Islet precursor cell (in vitro differentiated cells): ENCODE data around the gene NACC2.
"Not testable (repeated sequence)": the region's sequence is repeated elsewhere in the genome, so short reads cannot be mapped to it uniquely, and the experiment has no call there.

Experiments
- DNase-seq: peaks from one replicate; pipeline ENCODE4 v3.0.0-alpha.2; 2018

The NACC2 gene

DNA sequence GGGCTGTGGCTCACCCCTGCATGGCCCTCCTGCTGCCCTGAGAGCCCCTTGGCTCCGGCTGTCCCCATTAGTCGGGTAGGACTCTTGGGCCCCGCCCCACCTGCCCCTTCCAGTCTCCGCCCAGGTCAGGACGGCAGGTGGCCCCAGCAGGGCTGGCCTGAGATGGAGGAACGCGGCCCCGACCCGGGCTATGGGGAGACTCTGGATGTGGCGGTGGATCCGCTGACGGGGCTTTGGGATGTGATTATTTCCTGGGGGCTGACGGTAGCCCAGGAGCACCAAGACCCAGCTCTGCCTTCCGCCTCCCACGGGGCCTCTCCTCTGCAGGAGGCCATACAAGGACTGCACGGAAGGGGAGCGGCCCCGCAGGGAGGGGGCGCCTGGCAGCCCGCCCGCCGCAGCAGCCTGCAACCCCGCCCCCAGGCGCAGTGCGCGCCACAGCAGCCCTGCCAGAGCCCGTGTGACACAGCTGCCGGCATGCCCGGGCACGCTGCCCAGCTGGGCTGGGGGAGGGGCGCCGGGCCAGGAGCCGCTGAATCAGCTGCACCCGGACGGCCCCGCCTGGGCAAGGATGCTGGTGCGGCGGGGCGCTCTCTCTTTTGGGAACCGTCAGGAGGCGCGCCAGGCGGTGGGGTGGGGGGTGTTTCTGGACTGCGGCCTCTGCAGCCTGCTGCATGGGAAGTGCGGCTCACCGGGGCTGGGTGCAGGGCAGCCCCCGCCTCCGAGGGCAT is 14.4 kb upstream of the NACC2 start:
- DNase-seq: peak; percentile 95

DNA sequence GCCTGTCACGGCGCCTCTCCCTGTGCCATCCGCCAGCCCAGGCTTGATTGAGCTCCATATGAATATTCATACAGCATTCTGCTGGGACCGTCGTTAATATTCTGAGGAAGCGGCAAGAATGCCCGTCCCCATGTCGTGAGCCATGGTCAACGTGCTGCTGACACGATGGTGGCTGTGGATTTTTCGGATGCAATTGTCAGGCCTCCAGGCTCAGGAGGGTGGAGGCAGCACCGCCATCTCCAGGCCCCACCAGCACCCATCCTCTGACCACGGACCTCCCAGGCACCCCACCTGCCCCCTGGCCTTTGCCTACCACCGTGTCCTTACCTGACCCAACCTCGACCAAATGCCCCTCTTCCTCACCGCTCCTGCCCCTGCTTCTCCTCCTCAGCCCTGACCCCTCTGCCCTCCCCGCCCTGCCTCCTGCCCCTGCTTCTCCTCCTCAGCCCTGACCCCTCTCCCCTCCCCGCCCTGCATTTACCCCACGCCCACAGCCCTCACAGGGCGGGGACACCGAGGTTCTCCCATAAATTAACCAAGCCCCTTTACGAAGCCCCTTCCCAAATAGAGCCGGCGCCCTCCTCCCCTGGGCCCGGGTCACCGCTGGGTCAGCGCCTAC is 13.7 kb upstream of the NACC2 start:
- no peak for DNase-seq

DNA sequence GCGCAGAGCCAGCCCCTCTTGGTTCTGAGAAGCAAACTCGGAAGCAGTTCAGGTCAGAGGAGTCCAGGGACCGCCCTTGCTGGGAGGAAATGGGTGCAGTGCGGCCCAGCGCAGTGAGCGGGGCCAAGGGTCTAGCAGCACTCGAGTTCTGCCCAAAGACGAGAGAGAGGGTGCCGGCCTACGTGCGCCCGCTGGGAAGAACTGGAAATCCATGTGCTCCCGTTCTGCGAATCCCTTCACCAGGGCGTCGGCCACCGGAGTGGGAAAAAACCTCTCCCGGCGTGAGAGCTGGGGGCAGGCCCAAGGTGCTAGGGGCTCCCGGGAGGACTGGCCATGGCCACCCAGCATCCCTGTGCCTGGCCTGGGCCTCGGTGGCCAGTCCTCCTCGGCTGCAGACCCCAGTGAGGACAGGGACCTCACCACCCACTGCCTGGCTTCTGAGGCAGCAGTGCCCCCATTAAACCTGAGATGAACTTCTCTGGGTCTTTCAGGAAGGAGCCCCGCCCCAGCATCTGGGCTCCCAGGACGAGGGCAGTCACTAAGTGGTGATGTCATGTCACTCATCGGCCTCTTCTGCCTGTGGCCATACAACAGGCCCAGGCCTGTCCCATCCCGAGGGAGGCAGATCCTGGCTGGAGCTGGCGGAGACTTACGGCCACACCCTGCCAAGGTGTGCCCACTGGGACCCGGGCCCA is 13.0 kb upstream of the NACC2 start:
- DNase-seq: peak; percentile 82

DNA sequence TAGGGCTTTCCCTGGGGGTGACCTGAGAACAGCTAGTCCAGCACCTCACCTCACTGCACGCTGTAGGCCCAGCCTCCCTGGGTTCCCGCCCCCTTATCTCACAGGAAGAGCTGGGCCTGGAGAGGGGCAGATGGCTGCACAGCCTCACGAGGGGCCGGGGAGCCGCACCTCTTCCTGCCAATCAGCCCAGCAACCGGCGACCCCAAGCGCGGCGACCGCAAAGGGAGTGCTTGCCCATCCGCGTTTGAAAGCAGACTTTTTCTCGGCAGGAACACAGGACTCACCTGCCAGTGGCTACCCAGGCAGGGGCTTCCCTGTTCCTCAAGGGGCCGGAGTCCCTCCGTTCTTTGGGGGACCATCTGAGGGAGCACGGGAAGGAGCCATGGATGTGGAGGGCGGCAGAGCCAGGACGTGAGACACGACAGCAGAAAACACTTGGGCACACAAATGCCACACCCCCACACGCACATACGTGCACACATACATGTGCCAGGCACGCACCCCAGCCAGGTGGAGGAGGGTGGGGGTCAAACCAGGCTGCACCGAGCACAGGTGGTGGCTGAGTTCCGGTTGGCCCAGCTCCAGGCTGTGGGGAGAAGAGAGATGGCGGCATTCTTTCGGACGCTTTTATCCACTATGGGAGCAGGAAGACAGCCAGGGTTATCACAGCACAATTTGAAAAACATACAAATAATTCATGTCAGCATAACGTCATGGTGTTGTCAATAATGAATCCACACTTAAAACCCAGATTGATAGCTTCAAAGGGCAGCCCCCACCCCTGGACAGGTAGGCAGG is 12.3 kb upstream of the NACC2 start:
- no peak for DNase-seq

DNA sequence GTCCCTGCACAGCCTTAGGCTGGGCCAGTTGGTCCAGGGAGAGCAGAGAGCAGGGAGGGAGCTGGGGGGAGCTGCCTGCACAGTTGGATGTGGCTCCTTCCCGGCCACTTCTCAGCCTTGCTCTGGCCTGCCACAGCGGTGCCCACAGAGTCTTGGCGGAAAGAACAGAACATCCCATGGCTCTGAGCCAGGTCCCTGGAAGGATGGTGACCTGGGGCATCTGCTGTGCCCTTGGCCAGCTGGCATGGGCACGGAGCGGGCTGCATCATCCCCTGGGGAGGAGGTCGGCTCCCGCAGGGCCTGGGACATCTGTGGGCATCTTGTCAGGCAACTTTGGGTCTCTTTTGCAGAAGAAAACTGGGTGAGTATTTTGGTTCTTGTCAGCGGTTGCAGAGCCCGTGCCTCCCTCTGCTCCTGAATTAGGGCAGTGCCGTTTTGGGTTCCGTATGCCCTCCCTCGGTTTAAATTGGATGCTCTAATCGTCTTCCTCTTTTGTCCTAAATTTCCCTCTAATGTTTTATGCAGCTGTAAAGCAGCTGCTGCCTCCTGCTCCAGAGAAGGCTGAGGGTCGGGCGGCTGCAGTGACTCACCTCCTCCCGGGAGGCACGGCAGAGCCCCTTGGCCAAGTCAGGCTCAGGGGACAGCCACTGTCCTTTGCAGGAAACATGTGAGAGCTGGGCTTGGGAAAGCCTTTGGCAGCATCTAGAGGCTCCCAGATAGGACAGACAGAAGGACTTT is 10.5 kb upstream of the NACC2 start:
- DNase-seq: peak; percentile 82

DNA sequence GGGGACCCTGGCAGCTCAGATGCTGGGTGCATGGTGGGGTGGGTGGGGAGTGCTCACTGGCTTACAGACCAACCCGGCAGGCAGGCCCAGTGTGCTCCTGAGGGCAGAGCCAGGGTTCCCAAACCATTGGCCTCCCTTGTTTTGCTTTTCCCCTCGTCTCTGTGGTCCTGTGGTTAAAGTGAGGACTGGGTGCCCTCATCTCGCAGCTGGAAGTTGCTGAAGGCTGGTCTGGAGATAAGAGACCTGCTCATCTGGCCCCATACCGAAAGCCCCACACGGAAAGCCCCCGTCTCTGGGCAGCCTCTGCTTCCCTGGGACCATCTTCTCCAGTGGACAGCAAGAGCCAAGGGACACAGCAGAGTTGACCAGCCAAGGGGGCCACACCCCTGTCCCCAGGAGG is 9.8 kb upstream of the NACC2 start:
- no peak for DNase-seq

DNA sequence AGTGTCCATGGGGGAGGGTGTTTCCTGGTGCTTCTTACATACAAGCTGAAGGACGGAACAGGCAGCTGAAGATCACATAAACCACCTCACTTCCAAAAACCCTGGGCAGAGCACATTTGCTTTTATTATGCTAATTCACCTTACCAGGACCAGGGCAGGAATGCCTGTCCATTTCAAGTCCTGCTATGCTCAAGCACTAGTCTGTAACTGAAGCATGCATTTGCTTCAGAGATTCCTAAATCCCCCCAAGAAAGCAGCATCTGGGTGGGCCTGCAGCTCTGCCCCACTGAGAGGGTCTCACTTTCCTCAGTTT is 9.4 kb upstream of the NACC2 start:
- no peak for DNase-seq

DNA sequence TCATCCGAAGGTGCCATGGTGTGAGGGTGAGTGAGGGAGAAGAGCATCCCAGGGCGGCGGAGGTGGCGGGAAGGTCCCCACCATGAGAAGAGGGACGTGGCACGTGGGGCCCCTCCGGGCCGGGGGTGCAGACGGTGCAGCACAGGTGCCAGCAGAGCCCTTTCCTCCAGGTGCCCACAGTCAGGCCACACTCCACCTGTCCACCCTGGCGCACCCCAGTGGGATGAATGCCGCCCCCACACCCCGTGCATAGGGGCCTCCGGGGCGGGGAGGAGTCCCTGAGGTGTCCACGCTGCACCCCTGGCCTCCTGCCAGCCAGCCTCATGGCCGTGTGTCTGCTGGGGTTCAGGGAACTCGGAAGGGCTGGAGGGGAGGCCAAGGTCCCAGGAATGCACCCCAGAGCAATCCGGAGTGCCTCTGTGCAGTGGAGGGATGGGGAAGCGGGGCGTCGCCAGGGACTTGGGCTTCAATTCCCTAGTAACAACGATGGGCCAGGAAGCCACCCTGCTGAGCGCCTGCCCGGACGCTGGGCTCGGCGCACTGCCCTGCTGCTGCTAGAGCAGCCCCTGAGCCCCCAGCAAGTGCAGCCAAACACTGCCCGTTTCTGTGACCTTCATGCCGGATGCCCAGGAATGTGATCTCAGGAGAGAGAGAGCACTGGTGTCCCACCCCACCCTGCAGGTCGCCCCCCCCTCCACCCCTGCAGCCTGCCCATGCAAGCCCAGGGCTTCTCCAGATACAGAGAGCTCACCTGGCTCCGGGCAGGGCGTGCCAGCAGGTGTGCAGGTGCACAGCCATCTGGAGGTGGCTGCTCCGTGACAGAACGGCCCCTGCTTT is 8.8 kb upstream of the NACC2 start:
- DNase-seq: no peak

DNA sequence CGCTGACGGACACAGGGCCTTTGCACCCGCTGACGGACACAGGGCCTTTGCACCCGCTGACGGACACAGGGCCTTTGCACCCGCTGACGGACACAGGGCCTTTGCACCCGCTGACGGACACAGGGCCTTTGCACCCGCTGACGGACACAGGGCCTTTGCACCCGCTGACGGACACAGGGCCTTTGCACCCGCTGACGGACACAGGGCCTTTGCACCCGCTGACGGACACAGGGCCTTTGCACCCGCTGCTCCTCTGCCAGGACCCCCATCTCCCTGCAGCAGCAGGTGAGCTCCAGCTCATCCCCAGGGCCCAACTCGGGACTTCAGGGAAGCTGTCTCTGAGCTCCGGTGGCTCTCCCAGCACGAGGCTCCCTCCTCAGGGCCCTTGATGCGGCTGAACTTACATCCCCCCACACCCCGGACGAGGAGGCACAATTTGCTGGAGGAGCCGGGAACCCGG is 6.6 kb upstream of the NACC2 start:
- not testable (repeated sequence) for DNase-seq

DNA sequence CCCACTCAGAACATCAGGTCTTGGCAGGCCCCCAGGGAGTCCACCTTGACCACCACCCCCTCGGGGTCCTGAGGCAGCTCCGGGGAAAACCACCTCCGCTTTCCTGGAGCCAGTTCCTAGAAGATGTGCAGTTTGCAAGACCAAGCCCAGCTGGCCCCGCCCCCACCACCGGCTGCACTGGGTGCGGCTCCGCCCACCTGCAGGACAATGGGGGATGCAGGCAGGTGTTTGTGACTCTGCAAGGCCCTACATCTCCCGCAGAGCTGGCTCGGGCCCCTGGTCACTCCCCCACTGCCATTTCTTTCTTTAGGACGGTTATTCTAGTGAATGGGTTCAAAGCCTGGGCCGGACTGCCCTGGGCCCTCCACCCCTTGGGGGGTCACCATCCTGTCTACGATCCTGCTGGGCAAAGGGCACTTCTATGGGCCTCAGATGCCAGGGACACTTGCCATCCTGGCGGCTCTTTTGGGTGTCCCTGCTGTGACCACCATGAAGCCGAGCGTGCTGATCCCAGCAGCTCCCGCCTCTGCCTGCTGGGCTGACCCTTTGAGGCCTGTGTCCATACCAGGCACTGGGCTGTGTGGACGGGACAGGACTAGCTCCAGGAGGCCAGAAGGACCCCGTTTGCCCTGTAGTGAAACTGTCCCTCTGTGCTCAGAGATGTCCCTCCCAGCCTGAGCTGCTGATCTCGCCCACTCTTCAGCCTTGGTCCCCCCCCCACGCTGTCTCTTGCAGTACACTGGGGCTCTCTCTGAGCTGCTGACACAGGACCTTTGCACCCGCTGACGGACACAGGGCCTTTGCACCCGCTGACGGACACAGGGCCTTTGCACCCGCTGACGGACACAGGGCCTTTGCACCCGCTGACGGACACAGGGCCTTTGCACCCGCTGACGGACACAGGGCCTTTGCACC is 5.9 kb upstream of the NACC2 start:
- DNase-seq: no peak

DNA sequence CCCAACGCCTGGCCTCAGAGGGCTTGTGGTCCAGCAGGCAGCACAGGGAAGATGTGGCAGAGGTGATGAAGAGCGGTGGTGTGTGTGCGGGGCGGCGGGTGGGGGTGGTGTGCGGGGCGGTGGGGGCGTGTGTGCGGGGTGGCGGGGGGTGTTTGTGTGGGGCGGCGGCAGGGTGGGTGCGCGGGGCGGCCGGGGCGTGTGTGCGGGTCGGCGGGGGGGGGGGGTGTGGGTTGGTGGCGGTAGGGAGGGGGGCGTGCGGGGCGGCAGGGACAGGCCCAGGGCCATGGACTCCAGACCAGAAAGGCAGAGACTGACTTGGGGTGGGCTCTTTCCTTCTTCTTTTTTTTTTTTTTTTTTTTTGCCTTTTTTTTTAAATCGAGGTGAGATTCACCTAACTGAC is 4.5 kb upstream of the NACC2 start:
- no peak for DNase-seq

DNA sequence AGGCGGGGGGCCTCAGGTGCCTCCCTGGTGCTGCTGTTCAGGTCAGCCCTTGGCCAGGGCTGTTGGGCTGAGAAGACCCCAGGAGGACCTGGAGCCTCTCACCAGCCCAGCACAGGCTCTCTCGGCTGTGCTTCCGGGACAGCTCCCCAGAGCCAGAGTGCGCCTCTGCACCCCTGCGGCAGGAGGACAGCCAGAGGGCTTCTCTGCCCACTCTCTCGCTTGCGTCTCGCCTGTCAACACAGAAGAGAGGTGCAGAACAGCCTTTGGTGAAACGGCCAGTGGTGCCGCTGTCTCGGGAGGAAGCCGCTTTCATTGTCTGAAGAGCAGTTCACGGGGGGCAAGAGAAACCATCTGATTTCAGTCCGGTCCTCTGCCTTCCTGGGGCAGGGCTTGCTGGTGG is 3.8 kb upstream of the NACC2 start:
- no peak for DNase-seq

DNA sequence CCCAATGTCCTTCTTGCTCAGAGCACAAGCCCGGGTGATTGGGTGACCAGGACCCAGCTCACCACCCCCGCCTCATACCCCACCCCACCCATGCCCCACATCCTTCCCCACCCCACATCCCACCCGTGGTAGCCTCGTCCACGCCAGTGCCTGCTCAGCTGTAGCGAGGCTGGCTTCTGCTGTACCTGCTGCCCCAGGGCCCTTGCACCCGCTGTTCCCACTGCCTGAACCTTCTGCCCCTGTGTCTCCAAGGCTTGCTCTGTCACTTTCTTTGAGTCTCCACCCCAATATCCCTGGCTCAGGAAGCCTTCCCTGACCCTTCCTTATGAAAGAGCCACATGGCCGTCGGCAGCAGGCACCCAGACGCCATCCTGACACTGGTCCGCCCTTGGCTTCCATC is 3.1 kb upstream of the NACC2 start:
- DNase-seq: no peak

DNA sequence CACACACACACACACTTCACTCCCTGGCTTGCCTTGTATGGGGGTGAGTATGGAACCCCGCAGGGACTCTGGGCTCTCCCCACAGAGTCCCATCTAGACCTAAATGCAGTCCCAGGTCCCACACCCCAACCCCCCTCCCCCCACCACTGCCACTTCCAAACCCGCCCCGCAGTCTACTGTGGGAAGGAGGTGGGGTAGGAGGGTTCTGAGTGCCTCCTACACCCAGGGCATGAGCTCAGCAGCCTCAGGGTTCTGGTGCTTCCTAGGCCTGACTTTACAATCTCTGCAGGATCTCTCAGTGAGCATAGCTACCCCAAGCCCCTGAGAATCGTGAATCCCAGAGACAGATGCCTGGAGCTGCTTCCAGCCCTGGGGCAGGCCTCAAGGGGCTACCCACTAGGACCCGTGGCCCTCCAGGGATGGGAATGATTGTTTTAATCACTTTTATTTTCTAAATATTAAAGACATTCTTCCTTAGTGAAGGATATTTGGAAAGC is 1.5 kb upstream of the NACC2 start:
- DNase-seq: no peak

DNA sequence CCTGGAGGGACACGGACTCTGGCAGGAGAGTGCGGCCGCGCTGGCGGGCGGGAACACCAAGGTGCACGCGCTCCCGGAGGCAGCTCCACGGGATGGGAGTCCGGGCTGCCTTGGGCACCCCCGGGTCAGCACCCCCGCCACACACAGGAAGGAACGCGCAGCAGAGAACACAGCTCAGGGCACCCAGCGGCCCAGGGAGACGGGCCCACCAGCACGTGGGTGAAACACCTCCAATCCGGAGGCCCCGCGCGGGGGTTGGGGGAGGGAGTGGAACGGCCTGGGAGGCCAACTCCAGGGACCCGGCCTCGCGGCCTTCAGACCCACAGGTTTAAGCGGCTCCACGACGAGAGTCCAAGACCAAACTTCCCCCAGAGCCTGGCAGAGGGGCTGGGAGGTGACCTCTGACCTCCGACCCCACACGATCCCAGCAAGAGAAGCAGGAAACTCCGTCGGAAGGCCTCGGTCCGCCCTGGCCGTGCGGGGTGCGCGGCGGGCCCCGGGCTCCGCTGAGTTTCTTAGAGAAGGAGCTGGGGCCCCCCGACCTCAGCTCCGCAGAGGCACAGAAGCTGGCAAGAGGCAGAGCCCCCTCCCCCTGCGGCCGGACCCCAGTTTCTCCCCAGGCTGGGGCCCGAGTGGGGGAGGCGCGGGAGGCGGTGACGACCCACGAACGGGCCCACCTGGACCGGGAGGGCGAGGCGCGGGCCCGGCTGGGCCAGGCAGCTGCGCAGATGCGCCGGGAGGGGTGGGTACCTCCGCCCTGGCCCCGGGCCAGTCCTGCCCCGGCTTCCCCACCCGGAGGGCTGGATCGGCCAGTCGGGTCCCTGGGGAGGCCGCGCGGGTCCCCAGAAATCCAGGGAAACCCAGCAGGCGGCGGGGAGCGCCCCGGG is 851 bp downstream of the NACC2 start:
- DNase-seq: peak; percentile 81

DNA sequence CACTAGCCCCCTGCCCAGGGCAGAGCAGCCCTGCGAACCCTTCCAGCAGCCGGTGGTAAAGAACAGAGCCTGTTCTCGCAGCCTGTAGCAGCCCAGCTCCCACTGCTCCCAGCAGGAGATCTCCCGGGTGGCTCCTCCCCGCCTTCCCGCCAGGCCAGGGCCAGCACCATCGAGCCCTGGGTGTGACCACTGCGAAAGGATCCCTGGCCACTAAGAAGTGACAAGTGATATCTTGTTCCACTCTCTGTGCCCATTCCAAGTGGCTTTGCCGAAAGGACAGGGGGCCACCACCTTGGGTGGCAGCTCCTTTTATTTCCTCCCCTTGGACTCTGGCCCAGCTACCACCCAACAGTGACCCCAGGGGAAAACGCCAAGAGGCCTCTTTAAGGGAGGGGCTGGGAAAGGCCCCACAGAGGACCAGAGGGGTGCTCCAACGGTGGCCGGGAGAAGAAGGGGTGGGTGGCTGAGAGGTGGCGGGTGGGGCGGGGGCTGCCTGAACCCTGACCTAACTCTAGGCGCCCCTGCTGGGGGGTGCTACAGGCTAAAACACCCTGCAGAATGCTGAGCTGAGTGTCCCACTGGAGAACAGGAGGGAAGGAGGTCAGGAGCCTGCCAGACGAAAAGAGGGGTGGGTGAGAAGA is 1.6 kb downstream of the NACC2 start:
- DNase-seq: peak; percentile 82

DNA sequence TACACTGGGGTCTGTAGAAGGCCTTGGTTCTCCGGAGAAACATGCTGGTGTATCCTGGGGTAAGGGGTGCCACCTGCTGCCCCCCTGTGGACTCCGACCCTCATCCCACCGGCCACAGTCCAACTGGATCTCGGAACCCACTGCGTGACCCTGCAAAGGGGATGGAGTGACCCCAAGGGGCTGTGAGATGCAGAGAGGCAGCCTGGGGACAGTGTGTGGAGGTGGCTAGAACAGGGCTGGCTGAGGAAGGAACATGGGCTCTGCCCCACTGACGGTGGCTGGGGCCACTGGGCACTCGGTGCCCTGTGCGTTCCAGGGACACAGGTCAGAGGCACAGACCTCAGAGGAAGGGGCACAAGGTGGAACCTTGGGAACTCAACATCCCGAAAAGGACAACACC is 2.3 kb downstream of the NACC2 start:
- DNase-seq: no peak

DNA sequence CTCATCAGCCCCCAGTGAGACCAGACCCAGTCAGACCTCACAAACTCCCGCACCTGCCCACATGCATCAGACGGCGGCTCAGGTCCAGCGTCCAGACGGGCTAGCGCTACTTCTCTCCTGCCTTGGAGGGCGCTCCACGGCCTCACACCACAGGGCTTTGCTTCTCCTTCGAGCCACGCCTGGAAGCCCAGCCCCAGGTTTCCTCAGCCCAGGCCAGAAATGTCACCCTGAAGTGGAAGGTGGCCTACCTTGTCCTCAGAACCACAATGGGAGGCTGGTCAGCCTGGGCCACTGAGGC is 2.8 kb downstream of the NACC2 start:
- no peak for DNase-seq
